Kidney glomerular epithelial cell (primary cell): ENCODE data around the gene OGFR.

Experiments
- DNase-seq: peaks from one replicate; lab custom pipeline; 2025; lab: John Stamatoyannopoulos, UW

Gene OGFR

DNA sequence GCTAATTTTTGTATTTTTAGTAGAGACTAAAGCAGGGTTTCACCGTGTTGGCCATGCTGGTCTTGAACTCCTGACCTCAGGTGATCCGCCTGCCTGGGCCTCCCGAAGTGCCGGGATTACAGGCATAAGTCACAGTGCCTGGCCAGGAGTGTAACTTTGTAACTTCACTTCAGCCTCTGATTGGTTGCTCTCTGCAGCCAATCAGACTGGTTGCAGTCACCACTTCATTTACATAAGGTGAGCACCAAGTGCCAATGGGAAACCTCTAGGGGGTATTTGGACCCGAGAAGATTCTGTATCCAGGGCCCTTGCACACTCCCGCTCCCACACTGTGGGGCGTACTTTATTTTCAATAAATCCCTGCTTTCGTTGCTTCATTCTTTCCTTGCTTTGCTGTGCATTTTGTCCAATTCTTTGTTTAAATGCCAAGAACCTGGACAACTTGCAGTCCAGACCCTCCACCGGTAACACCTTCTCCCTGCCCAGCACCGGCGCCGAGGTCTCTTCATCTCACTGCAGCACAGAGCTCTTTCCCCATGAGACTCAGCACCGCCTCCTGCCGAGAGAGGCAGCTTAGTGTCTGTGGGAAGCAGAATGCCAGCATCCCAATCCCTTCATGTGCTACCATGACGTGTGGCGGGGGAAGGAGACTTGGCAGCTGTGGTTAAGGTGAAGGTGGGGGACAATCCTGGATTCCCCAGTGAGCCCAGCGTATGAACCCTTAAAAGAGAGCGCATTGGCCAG lies 22.3 kb upstream of the OGFR start:
- no peak for DNase-seq

DNA sequence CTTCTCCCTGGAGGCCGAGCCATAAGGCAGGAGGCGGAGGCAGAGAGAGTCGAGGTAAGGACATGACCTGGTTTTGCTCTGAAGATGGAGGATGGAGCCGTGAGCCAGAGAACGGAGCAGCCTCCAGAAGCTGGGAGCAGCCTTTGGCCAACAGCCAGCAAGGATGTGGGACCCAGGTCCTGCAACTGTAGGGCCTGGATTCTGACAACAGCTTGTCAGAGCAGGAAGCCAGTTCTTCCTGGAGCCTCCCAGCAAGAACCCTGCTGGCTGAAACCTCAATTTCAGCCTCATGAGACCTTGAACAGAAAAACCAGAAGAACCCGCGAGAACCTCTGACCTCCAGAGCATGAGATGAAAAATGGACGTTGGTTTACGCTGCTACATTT lies 21.7 kb upstream of the OGFR start:
- no peak for DNase-seq

DNA sequence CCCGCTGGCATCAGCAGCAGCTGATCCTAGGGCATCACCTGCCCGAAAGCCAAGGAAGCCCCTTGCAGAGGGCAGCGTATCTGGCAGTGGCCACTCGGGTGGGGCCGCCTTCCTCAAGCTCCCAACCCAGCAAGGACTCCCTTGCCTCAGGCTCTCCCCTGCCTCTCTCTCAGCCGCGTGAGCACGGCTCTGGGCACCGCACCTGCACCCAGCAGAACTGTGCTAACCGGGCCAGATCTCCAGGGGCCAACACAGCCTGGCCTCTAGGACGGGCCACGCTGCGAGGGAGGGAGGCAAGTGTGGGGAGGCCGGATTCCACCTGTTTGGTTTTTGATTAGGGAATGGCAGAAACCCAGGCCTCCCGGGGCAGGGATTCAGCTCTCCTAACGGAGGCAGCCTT lies 20.1 kb upstream of the OGFR start:
- DNase-seq, result no peak

GRCh38 chr20:62785393-62785792 lies 19.2 kb upstream of the OGFR start:
- DNase-seq, result no peak

GRCh38 chr20:62786157-62786556 lies 18.5 kb upstream of the OGFR start:
- DNase-seq, result no peak

DNA sequence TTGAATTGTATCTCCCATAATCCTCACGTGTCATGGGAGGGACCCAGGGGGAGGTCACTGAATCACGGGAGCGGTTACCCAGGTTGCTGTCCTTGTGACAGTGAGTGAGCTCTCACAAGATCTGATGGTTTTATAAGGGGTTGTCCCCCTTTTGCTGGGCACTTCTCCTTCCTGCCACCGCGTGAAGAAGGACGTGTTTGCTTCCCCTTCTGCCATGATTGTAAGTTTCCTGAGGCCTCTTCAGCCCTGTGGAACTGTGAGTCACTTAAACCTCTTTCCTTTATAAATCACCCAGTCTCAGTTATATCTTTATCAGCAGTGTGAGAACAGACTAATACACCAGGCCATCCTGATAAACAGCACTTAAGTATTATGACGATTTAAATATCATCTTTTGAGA lies 17.3 kb upstream of the OGFR start:
- no peak for DNase-seq

- no peak for DNase-seq
Observed at GRCh38 chr20:62787866-62788265, 16.8 kb upstream of the OGFR start.

- no peak for DNase-seq
Observed at GRCh38 chr20:62788607-62789006, 16.0 kb upstream of the OGFR start.

GRCh38 chr20:62790075-62790474 lies 14.6 kb upstream of the OGFR start:
- DNase-seq, result no peak

GRCh38 chr20:62791301-62792181 lies 13.1 kb upstream of the OGFR start:
- peak; percentile 85 for DNase-seq

DNA sequence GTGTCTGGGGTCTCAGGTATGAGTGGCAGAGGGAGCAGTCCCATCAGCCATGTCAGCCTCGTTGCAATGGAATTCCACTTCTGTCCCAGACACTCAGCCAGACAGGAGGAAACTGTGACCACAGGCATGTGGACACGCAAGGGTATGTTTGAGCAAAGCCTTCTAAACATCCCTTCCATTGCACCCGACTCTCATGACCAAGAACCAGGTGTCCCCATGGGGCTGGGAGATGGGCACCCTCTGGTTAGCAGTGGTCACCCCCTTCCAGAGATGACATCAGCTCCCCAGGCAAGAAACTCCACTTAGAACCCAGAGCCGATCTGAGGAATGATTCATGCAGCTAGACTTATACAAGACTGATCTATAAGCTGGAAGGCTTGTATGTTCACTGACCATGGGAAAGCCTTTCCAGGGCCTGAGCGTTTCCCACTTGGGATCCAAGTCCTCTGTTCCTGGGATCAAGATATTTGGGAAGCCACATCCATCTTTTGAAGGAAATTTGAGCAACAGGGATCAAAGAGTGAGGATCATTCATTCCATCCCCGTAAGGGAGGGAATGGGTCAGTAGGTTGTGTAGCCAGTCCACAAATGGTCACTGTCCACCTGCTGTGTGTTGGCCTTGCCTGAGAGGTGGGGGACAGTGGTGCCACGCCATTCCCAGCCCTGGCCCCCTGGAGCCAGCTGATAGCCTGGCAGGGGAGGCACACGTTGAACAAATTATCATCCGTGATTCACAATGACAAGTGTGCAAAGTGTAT lies 12.3 kb upstream of the OGFR start:
- no peak for DNase-seq

DNA sequence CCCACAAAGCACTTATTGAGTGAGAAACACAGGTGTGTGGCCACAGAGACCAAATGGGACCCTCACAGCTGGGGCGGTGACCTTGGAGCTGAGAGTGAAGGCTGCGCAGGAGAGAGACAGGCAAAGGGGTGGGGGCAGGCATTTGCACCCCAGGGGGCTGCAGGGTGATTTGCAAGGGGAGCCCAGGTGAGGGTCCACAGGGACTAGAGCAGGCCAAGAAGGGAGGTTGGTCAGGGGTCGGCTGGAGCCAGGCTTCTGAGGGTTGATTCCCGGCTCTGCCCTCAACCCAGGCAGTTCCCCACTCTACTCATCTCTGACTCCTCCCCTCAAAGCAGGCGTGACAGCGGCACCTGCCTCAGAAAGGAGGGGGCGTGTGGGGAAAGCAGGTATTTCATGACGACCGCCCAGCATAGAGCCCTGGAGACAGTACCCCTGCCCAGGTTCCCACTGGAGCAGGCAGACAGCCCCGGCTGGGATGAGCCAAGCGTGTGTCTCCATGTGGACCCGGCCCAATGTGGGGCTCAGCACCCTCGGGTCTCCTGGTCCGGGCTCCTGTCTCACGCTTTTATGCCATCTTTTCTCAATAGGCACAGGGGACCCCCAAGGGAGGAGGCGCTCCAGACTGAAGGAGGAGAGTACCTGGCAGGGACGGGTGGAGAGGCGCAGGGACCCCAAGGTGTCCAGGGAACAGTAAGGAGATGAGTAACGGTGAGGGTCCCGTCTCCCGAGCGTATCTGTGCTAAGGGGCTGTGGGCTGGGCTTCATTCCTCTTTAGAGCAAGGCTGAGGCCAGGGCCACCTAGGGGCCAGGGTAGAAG lies 11.5 kb upstream of the OGFR start:
- no peak for DNase-seq

DNA sequence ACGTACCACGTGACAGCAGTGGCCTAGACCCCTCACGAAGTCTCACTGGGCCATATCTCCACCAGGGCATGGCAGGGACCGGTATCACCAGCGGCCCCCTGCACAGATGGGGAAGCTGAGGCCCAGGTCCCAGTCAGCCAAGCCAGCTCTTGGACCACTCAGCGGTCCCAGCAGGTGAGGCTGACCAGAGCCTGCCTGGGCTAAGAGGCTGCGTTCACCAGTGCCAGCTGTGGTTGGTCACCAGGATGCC lies 11.0 kb upstream of the OGFR start:
- DNase-seq, result no peak

DNA sequence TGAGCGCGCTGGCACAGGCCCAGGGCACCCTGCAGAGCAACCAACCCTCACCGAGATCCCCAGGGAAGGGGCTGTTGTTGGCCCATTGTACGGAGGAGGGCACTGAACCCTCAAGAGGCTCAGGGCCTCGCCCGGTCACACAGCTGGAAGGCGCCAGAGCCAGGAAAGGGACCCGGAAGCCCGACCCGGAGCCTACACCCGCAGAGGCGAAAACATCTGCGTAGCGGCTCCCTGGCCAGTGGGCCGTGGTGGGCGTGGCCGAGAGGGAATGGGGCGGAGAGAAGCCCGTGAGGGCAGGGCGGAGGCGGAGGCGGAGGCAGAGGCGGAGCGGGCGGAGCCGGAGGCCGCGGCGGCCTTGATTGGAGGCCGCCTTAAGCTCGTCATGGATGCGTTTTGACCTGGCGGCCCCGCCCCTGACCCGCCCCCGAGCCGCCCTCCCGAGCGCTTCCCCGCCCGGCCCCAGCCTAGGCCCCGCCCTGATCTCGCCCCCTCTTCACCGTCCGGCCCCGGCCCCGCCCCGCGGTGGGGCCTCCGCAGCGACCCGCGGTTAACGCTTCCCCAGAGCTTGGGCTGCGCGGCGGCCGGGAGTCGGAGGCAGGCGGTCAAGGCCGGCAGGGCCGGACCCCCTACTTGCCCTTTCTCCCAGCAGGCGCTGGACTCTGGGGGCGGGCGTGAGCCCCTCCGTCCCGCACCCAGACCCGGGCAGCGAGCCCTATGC lies 10.5 kb upstream of the OGFR start:
- peak; percentile 91 for DNase-seq

GRCh38 chr20:62795023-62795761 lies 9.4 kb upstream of the OGFR start:
- DNase-seq, result no peak

GRCh38 chr20:62796699-62797491 lies 7.7 kb upstream of the OGFR start:
- DNase-seq, result no peak

DNA sequence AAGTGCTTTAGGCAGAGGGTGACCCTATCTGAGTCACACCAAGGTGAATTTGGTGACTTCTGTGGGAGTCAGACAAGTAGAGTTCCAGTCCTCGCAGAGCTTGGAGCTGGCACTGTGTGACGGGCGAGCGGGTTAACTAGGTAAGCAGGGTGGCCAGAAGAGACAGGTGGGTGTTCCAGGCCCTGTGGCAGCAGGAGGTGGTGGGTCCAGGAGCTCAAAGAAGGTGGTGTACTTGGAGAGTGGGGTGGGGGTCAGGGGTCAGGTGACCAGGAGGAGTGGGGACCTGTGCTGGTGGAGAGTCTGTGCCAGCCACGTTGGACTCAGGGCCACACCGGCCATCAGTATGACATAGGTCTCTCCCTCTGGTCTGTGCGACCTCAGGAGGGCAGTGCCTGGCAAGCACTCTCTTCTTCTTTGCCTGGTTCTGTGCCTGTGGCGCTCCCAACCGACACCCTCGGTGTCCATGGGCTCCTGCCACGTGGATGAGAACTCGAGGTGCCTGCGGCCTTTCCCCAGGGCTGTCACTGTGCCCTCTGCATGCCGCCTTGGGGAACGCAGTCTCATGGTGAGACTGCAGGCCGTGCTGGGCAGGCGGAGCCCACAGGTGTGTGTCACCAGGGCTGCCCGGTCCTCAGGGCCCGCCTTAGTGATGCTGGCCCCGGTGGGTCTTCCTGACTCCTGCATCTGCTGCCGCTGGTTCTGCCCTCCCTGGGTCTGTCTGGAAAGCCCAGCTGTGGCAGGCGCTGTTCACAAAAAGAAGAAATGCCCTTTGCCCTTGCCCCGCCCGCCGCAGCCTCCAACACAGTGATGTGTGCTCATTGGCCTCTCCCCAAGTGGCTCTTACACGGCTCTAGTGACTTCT lies 6.7 kb upstream of the OGFR start:
- no peak for DNase-seq

GRCh38 chr20:62799036-62799435 lies 5.6 kb upstream of the OGFR start:
- no peak for DNase-seq

- DNase-seq, result no peak
Observed at GRCh38 chr20:62799459-62799858, 5.2 kb upstream of the OGFR start.
